Measurements from ENCODE around the gene LIPG.

Gene LIPG

DNA sequence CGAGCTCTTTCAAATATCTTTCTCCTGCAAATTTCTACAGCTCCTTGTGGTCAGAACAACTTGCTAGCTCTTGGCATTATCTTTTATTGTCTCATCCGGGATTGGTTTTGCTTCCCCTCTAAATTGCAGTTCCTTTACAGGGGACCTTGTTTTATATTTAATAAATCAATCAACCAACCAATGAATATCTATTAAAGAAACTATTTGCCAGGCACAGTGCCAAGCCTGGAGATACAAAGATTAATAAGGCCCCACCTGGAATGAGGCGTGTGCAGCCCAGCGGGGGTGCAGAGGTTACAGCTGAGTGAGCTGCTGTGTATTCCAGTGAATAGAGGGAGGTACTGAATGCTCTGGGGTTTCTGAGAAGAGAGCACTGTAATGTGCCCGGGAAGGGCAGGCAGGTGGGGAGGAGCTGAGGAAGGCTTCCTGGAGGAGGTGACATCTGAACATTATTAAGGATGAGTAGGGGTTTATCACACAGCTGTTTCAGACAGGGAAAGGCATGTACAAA is 51.8 kb downstream of the LIPG start:
- DNase-seq = no peak

DNA sequence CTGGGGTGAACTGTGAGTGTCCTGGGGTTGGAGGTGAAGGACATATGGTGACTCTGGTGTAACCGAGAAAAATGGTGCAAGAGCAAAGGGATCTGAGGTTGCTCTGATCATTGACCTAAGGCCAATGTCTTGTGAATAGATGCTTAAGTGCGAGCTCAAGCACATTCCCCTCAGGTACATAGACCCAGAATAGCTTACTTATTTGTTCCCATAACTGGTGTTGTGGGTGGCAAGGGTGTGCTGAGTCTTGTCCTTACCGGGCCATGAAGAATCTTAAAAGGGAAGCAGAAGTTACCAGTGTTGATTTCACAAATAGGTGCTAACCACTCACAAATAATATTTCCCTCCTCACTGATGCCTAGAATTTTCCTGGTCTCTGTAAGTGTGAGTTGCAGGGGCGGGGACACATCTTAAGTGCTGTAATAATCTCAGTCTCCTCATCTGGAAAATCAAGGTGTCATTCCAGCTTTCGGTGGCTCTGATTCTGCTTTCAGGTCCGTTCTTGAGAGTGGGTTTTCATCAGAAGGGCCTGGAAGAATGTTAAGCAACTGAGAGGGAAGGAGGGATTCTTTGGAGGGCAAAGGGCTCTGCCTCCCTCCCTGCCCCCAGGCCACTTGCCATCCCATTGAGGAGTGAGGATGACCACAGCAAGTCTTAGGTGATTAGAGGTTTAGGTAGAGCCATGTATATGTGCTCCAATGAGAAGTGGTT is 54.9 kb downstream of the LIPG start:
- DNase-seq = no peak

DNA sequence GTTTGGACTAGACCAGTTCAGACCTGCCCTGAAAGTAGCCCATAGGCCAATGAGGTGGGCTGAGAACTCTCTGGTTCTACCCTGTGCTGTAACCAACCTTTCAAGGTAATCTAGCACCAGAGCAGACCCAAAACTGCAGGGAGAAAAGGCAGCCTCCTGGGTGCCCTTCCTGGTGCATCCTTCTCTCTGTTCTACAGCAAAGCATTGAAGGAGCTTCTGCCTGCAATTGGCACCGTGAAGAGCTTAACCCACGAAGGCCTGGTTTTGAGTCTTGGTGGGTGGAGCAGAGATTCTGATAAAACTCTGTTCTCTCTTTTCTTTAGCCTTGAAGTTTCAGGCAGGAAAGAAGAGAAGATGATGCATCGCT is 55.5 kb downstream of the LIPG start:
- DNase-seq = no peak

DNA sequence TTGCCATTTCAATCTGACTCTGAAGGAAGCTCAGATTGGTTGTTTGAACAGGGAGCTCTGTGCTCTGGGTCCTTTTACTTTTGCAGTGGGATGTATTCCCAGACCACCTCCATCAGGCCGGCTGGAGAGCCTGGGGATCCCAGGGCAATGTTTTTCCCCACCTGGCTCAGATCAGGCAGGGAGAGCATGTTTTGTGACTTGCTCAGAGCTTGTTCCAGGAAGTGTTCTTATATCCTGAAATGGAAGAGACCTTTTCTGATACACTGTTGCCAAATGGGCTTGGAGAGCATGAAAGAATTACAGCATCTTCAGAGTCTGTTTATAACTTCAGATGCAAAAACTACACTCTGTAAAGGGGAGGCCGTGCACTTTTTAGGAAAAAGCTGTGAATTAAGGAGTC is 56.0 kb downstream of the LIPG start:
- DNase-seq = no peak

DNA sequence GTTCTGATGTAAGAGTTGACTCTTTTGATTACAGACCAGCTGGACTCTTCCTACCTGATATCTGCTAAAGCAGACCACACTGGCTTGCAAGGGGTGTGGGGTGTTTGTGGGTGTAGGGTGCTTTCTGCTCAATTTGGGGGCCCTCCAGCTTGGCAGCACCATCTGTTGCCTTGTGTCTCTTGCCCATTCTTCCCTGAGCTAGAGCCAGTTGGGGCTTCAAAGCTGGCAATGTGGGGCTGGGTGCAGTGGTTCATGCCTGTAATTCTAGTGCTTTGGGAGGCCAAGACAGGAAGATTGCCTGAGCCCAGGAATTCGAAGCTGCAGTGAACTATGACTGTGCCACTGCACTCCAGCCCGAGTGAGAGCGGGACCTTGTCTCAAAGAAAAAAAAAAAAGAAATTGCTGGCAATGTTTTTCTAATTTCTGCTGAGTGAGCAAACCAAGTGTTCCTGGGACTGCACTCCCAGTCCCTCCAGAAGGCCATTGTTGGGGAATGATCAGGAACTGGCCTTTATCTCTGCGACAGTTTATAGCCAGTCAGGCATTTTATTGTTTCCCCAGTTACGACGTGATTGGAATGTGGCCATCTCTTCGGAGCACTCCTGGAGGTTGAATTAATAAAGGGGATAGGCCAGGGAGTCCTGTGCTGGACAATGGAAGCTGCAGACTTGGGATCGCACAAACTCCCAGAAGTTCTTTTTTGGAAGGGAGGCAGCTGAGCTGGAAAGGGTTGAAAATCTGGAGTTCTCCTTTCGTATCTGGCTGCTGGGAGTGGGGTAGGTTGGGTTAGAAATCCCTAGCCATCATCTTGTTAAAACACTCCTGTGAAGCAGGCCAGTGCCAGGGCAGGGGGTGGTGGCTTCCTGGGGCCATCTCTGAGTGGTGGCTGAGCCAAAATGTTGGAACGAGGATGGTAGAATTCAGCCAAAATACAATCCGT is 57.2 kb downstream of the LIPG start:
- no peak for DNase-seq

DNA sequence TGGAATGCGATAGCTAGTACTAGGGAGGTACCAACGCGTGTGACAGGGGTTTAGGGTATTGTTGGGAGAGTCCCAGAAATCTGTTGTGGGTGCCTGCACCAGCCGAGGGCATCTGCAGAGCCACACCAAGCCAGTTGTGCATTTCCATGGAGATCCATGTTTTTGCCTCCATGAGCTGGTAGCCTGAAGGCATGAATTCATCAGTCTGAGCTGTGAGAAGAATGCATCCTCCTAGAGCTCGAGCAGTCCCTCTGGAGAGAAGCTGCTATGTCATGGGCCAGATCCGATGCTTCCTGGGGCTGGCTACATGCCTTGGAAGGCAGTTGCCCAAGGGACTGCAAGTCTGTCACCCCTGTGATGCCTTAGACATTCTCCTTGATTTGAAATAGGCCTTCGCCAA is 57.9 kb downstream of the LIPG start:
- DNase-seq = no peak

DNA sequence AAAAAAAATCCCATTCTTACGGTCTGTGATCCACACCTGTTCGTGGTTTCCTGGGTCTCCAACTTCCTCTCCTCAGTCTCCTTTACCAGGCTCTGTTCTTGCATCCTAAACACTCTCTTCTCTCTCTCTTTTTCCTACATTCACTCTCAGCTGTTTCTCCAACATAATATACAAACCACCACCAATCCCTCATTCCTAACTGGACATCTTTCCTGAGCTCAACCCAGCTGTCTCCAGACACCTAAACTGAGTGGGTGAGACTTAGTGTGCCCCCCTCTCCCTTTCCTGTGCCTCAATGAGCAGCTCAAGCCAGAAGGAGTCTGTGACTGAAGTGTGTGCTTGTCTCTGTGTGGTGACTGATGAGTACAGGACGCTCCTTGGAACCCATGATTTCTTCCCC is 59.4 kb downstream of the LIPG start:
- DNase-seq = no peak

DNA sequence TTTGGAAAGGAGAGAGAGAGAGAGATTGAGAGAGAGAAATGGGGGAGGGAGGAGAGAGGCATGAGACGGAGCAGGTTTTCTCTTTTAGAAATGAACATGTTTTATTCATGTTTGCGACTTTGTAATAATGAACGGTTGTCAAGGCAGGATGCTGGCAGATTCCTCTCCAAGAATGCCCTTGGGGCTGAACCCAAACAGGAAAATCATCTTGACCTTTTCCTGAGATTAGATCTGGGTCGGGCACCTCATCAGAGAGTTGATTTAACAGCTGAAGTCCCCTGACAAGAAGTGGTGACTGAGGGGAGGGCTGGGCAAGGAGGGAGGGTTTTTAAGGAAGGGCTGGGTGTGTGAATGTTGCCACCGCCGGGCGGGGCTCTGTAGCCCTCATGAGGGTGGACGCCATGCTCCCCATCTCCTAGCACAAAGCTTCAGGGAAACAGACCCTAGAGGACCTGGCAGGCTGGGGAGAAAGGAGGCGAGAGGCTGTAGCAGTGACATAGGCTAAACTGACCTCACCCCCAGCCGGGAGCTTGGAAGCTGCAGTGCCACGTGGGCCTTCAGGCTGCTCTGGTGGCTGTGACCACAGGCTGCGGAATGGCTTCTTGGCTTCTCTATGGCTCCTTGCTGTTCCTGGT is 60.0 kb downstream of the LIPG start:
- DNase-seq = no peak

DNA sequence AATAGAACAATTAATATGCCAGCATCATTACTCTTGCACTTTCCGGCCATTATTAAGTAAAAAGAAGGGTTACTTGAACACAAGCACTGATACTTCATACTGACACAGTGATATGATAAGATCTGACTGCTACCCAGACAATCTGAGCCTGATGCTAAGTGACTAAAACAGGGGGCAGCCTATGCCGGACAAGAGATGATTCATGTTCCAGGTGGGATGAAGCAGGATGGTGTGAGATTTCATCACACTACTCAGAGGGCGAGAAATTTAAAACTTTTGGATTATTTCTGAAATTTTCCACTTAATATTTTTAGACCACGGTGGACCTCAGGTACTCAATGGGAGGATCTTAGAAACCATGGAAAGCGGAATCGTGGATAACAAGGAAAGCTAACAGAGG is 61.7 kb downstream of the LIPG start:
- no peak for DNase-seq

DNA sequence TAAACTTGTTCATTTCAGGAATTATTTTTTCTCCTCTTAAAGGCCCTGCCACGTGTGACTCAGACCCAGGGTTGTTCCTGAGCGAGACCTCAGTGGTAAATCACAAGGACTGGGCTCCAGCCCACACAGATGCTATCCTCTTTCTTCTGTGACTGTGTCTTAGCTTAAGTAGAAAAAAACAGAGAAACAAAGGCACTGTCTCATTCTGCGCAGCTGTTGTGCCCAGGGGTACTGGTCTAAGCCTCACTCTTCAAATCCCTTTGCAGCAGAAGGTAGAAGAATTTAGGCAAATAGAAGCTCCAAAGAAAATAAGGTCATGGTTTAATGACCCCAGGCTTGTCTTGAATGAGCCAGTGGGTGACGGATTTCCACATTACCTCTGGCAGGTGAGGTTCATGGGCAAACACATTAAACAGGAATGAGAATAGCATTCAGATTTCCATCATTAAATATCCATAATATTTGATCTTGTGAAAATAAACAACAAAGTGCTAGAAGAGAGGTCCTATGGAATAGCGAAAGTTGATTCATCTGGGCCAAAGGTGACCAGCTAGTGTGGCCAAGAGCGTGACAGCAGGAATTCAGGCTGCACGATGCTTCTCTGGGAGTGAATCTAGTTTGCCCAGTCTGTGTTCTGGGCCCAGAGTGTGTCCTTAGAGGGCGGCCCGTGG is 63.3 kb downstream of the LIPG start:
- no peak for DNase-seq

DNA sequence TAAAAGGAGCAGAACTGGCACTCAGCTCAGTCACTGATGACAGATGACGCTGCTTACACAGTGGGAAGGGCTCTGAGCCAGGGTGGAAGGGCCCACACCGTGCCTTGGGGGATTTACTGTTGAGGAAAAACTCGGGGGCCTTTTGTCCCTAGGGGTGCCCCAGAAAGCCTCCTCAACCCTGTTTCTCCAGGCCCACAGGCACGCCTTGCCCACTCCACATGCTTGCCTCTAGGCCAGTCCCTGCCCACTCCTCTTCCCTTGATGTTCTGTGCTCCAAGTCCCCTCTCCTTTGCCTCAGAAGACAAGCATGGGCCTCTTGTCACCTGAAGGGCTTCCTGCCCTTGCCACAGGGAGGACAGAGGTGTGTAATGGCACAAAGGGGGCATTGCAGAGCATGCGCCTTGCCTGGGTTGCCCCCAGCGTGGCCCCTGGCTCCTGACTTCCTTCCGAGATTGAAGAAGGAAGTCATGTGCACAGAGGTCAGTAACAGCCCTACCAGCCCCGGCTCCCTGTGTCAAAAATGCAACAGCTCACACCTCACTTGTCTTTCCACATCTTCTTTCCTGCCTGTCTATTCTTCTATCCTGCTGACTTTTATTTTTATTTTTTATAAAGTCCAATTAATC is 65.1 kb downstream of the LIPG start:
- no peak for DNase-seq

DNA sequence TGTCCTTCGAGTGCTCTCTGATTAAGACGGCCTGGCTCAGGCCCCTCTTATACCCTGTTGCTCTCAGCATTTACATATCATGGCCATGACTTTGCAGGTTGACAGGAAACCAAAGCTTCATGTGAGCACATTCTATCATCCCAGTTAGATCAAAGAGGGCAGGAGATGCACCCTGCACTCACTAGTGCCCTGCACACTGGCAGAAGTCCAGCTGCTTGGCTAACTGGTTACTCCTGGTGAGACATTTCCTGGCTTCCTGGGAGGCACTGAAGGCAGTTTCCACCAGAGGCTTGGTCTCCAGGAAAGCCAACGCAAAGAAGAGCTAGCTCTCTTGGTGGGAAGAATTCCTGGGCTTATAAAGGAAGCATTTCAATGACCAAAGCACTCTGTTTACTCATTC is 66.3 kb downstream of the LIPG start:
- no peak for DNase-seq

DNA sequence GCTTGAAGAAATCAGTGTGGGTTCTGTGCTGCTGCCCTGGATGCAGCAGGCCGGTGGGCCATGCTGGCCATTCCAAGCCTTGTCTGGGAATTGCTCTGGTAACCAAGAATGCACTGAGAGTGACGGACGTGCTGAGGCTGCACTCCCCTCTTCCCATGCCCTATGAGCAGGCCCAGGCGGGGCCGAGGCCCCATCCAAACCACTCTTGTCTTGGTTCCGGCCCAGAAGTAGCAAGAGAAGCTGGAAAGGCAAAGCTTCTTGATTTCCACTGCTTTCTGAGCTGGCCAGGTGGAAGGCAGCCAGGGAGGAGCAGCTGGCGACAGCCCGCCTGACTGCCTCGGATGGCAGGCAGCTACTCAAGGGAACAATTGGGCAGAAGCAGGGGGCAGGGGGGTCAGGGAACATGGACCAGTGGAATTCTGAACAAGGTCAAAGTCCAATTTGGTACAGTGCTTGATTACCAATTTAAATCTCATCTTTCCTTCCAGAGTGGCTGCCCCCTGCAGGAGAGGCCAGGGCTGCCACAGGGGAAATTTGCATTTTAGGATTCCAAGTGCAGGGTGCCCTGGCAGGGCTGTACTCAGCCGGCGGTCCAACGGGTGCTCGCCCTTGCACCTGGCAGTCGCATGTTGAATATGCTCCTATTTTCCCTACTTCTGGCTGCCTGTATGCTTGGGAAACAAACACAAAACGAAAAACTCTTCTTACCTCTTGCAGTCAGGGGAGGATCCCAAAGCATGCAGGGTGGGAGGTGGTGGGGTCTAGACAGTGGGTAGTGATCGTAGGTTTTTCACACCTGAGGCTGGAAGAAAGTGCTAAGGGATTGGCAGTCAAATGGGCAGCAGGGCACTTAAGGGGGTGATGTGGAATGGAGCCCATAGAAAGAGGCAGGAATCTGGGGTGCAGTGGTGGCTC is 67.3 kb downstream of the LIPG start:
- no peak for DNase-seq

DNA sequence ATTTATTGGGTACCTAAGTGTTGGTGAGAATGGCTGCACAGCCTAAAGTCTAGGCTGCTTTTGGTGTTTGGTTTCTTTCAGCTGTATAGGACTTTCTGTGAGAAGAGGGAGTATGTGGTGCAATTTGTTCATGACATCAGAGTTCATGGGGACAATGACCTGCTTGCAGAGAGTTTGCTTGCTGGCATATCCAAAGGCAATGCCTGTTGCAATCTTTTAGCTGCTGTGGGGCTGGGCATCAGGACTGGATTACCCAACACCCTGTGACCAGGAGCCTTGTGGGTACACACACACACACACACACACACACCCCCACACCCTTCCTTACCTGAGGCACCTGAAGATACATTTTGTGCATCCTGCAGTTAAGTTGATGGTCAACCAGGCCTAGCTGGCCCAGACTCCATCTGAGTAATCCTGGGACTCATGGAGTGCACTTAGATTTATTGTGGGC is 68.4 kb downstream of the LIPG start:
- DNase-seq = no peak

DNA sequence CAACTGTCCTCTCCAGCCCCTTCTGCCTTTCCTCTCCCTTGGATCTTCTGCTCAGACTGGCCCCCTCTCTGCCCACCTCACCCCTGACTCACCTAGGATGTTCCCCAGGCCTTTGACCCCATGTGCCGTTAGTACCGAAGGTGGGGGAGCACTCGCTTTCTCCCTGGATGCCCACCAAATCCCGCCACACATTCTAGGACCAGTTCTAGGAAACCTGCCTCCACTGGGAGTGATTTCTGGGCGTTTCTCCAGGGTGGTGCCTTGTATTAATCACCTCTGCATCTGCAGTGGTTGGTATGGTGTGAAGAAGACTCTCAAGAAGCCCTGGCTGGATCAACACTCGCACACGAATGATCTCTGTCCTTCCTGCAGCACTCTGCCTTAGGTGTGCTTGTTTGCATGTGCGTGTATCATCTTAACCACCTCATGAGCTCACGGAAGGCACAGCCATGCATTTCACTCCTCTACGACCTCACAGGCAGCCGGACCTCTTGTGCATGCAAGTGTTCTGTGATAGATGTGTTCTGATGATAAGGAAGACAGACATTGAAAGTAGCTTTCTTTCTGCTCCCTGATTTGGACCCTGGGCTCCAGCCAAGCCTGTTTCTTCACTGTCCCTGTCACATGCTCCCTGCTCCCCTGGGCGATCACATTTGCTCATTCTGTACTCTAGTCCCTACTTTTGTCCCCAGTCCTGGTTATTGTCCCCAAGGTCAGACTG is 69.4 kb downstream of the LIPG start:
- no peak for DNase-seq

DNA sequence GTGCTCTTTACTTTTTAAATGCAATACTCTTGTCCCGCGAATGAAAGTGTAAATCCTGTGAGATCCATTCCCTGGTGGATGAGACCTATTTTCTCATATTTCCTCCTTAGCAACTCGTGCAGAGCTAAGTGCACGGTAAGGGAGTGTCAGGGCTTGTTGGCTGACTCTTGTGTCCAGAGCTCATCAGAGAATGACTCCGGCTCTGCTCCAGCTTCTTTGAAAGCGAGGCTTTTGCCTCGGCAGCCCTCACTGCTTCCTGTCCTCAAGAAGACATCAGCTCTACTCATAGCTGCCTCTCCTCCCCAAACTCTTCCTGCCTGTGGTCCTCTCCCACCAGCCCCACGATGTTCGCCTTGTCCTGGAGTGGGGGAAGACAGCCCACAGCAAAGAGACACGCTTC is 70.7 kb downstream of the LIPG start:
- no peak for DNase-seq

DNA sequence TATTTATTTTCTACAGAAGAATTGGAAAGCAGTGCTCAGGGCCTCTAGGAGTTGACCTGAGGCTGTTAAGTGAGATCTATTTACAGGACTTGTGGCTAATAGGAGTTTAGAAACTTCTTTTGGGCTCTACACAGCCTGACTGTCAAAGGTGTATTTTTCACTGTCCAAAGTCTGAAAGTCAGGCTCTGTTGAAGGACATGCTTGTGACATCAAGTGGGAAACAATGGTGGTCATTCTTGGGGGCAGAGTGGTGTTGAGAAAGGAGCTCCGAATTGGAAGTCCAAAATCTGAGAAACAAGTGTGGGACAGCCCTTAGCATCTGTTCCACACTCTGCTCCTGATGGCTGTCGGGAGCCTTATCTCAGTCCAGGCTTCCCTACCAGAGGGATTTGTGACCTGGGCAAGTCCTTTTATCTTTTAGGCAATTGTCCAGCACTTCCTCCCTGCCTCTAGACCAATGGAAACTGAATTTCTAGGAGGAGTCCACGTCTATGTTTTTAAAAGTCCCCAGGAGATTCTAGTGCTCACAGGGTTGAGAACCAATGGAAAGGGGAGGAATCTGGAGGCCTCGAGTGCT is 76.4 kb downstream of the LIPG start:
- no peak for DNase-seq

DNA sequence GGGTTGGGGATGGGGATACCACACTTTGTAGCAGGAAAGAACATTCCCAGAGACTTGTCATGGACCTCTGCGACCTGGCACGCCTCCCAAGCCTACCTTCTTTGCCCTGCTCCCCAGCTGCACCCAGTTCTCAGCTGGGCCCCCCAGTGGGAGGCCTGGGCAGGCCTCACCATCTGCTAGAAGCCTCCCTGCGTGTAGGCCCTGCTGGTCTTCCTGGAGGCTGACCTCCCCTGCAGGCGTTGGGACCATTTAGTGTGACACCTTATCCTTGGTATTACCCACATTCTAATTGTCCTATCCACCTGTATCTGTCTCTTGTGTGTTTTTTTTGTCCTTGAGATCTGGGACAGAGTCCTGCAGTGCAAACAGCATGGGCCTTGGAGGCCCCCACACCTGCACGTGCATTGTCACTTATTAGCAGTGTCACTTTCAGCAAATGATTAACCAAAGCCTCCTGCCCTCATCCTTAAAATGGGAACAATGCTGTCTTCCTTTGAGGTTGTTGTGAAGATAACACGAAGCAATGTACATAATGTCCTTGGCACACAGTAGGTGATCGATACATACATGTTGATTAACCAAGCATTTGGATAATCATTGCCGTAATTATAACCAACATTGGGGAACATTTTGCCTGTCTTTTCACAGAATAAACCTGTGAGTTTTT is 77.2 kb downstream of the LIPG start:
- no peak for DNase-seq

DNA sequence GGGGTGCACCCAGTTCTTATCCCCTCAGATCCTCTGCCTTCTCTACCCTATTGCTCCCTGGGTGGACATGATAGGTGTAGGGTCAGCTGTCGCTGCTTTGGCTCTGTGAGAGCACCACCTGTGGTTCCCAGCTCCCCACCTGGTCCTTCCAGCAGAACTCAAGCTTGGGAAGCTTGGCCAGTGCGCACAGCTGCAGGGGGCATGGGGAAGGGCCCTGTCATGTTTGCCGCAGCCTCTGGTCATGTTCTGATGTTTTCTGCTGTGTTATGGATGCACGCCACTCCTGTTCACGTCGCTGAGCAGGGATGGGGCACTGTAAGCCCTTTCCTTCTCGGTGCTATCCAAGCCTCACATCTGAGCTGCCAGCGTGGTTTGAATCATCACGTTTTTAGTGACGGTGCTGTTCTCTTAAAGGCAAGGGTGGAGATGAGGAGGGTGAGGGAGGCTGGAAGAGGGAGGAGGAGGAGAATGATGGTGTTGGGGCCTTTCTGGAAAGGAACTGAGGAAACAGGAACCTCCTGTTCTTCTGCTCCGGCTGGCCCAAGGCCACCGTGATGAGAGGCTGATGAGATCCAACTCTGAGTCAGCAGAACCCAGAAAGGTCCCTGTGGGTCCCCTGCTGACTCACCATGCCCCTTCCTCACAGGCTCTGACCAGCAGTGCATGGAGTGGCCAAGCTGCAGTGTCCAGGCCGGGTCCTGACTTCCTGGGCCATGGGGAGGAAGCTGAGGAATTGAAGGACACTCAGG is 78.0 kb downstream of the LIPG start:
- DNase-seq = no peak
